GM12878 (cell line): ENCODE results near the gene DMRTC2. TPM values are rescaled to one million over a fixed set of nuclear protein-coding genes. Genes with fewer than 3 reads are reported as not detected.

Experiments
- ATAC-seq: fragments of 200-7000 bp; cut with Tn5 transposase; 3 replicates; pipeline ENCODE4 v1.9.1; 2020; ENCODE audit warnings: mild to moderate bottlenecking, moderate library complexity
- BruUV-seq: library from RNA; stranded (reverse); fragments of 400-500 nt; replicated peaks from 2 replicates; lab custom pipeline; 2021; lab: Mats Ljungman, UMichigan
- CTCF ChIA-PET: fragments of 300-600 bp; sonication (Branson Sonifier 250); formaldehyde crosslinking; extraction: SDS; loops from one replicate; lab custom pipeline; 2021; ENCODE audit warnings: inconsistent platforms; lab: Yijun Ruan, JAX
- POLR2A ChIA-PET: fragments of 350-600 bp; formaldehyde crosslinking; extraction: SDS; loops from one replicate; lab custom pipeline; 2021; ENCODE audit warnings: inconsistent platforms; lab: Charles Lee
- RAD21 ChIA-PET: fragments of 300-600 bp; sonication (Branson Sonifier 250); formaldehyde crosslinking; loops from one replicate; lab custom pipeline; 2023; ENCODE audit warnings: antibody characterized with exemption; ENCODE audit not compliant: unreplicated experiment; lab: Charles Lee
- SMC1A ChIA-PET: fragments of 300-600 bp; sonication (Branson Sonifier 250); formaldehyde crosslinking; loops from one replicate; lab custom pipeline; 2023; ENCODE audit not compliant: unreplicated experiment, uncharacterized antibody; lab: Charles Lee
- DNase-seq: peaks from one replicate; pipeline ENCODE4 v3.0.0-alpha.2; 2011; ENCODE audit warnings: low read depth, low spot score
- FAIRE-seq: peaks from 3 replicates; lab custom pipeline; 2011; peaks lifted over from hg19 to GRCh38; lab: Jason Lieb, UNC
- H2AFZ ChIP-seq: 2 replicates; pipeline ENCODE4 v1.6.0; 2011; ENCODE audit warnings: low read depth, low read length, control low read depth; ENCODE audit not compliant: control insufficient read depth
- H3K27ac ChIP-seq: 2 replicates; pipeline ENCODE4 v1.5.1; 2011; ENCODE audit warnings: control low read depth; ENCODE audit not compliant: control insufficient read depth, insufficient read depth
- H3K27me3 ChIP-seq, 2 experiments: replicated peaks in 1 of 2; 2 replicates each; pipeline versions ENCODE4 v1.6.0 to v1.6.1; 2011; ENCODE audit warnings: low read length in 1 of 2; ENCODE audit not compliant: control insufficient read depth in 2 of 2, insufficient read depth in 2 of 2
- H3K36me3 ChIP-seq, 2 experiments: 2 replicates each; pipeline ENCODE4 v1.5.1; 2011; ENCODE audit warnings: low read length in 1 of 2; ENCODE audit not compliant: control insufficient read depth in 2 of 2, insufficient read depth in 2 of 2
- H3K4me1 ChIP-seq: 2 replicates; pipeline ENCODE4 v1.6.1; 2011; ENCODE audit warnings: mild to moderate bottlenecking, low read length, moderate library complexity, mixed read lengths; ENCODE audit not compliant: control insufficient read depth, insufficient read depth
- H3K4me2 ChIP-seq: 2 replicates; pipeline ENCODE4 v1.6.0; 2011; ENCODE audit warnings: control low read depth; ENCODE audit not compliant: control insufficient read depth, insufficient read depth
- H3K4me3 ChIP-seq: fragments of 200-600 bp; sonication (generic); 2 replicates; pipeline ENCODE4 v1.5.1; 2016
- H3K79me2 ChIP-seq: 2 replicates; pipeline ENCODE4 v1.6.0; 2011; ENCODE audit warnings: low read length; ENCODE audit not compliant: control insufficient read depth, insufficient read depth
- H3K9ac ChIP-seq: 2 replicates; pipeline ENCODE4 v1.8.0; 2011; ENCODE audit warnings: low read length, control low read depth, mixed read lengths; ENCODE audit not compliant: control insufficient read depth, insufficient read depth
- H3K9me3 ChIP-seq: replicated peaks from 3 replicates; pipeline ENCODE4 v1.5.1; 2011; ENCODE audit warnings: mild to moderate bottlenecking, low read length; ENCODE audit not compliant: control insufficient read depth, insufficient read depth
- H4K20me1 ChIP-seq: 2 replicates; pipeline ENCODE4 v1.6.0; 2011; ENCODE audit not compliant: control insufficient read depth, insufficient read depth
- CEBPZ ChIP-seq: fragments of 150-350 bp; IDR thresholded peaks from 2 replicates; pipeline ENCODE4 v1.6.1; 2016; ENCODE audit warnings: low read depth, low read length
- CHD4 ChIP-seq: fragments of 200-600 bp; sonication (generic); IDR thresholded peaks from 2 replicates; pipeline ENCODE4 v1.6.1; 2016; ENCODE audit warnings: mild to moderate bottlenecking
- MTA3 ChIP-seq: IDR thresholded peaks from 2 replicates; pipeline ENCODE4 v1.6.1; 2012; ENCODE audit warnings: low read length, inconsistent platforms, borderline replicate concordance
- NKRF ChIP-seq: fragments of 450-650 bp; conservative IDR thresholded peaks from 2 replicates; pipeline ENCODE4 v1.6.1; 2017; ENCODE audit warnings: mild to moderate bottlenecking, moderate library complexity
- NRF1 ChIP-seq: conservative IDR thresholded peaks from 2 replicates; pipeline ENCODE4 v1.6.1; 2011; ENCODE audit warnings: mild to moderate bottlenecking, low read depth, low read length, improper control_type of control experiment
- POLR2AphosphoS5 ChIP-seq: IDR thresholded peaks from 2 replicates; pipeline ENCODE4 v1.6.1; 2011; ENCODE audit warnings: mild to moderate bottlenecking, low read length, inconsistent platforms
- POU2F2 ChIP-seq: IDR thresholded peaks from 3 replicates; pipeline ENCODE4 v1.6.1; 2011; ENCODE audit warnings: low read depth, mild to moderate bottlenecking, low read length, borderline replicate concordance
- SUPT20H ChIP-seq: IDR thresholded peaks from 2 replicates; pipeline ENCODE4 v1.6.1; 2011; ENCODE audit warnings: low read depth, mild to moderate bottlenecking, low read length, moderate library complexity, borderline replicate concordance; ENCODE audit not compliant: control insufficient read depth
- TARDBP ChIP-seq: IDR thresholded peaks from 2 replicates; pipeline ENCODE4 v1.6.1; 2016; ENCODE audit warnings: borderline replicate concordance
- WGBS: methylation state at CpG from one replicate; pipeline ENCODE4 v1.1.6; 2016; ENCODE audit warnings: low lambda C conversion rate; ENCODE audit not compliant: insufficient replicate concordance, insufficient coverage; ENCODE audit errors: missing lambda C conversion rate; 5-methylcytosine and 5-hydroxymethylcytosine counted together
- in situ Hi-C: fragments of 300-500 bp; cut with MboI; formaldehyde crosslinking; loops from 9 replicates; pipeline ENCODE4 v1.14.3; 2018; ENCODE audit warnings: mixed read lengths
- intact Hi-C: fragments of 100-400 bp; cut with micrococcal nuclease; formaldehyde crosslinking; loops from one replicate; pipeline ENCODE4 v1.14.2; 2022; ENCODE audit not compliant: unreplicated experiment
- polyA plus RNA-seq, 11 experiments: library from polyadenylated mRNA; depleted of rRNA in 4 of 11; unstranded in 6 of 11; stranded (reverse) in 5 of 11; fragments of >200 nt; fragmentation: Nextera tagmentation in 4 of 11; fragmentation: Illumina TruSeq in 1 of 11; extraction: Ambion mirVana in 4 of 11; extraction: Trizol in 1 of 11; gene quantifications; 1 replicate in 1 of 11; 2 replicates in 10 of 11; pipeline versions ENCODE4 v1.2.1 to v1.2.3, GENCODE V29; 2011 to 2016; ENCODE audit warnings: inconsistent platforms in 2 of 11, missing spikeins in 2 of 11, low read depth in 1 of 11
- total RNA-seq, 4 experiments: library from RNA; depleted of rRNA in 3 of 4; stranded (reverse); fragments of >200 nt in 3 of 4; fragmentation: Illumina TruSeq in 1 of 4; extraction: Trizol in 1 of 4; gene quantifications; 2 replicates each; pipeline versions ENCODE4 v1.2.1 to v1.2.3, GENCODE V29; 2013 to 2021

Gene DMRTC2
- total and polyA plus RNA-seq, 10 of the 15 experiments (the other 5 are each of a cell fraction or from before 2014, with no cell fraction given): not detected

- TF ChIP-seq POU2F2: peak; percentile 7; the same call in 1 of the 3 replicates
- TF ChIP-seq POLR2AphosphoS5: no peak
- no peak for TF ChIP-seq NKRF
- no peak for TF ChIP-seq CHD4
- TF ChIP-seq NRF1: no peak
- no peak for TF ChIP-seq TARDBP
- TF ChIP-seq SUPT20H: no peak
- TF ChIP-seq MTA3: peak; percentile 21; the same call in 1 of the 2 replicates
- TF ChIP-seq CEBPZ: no peak
- intact Hi-C loops: no loop called here
- peaks cover 8% of the 10 kb centered on the region for H4K20me1 ChIP-seq
- peak overlapping the region; percentile 5; the same call in 1 of the 2 replicates for H3K4me2 ChIP-seq
- ChIA-PET SMC1A (interaction anchor here (0.7 to 8.2 kb wide), 8 partner anchors 9 to 86 kb away, joined by 3 to 57 read pairs (median 18); partner anchors contain the start of gene RPS19), CTCF (interaction anchor here (0.6 to 9.0 kb wide), 10 partner anchors 8 to 394 kb away, joined by 5 to 136 read pairs (median 26); partner anchors contain the start of genes ARHGEF1, ERFL, RABAC1 and RPS19), RAD21 (interaction anchor here (1.3 to 8.7 kb wide), 11 partner anchors 9 to 86 kb away, joined by 5 to 120 read pairs (median 8); partner anchors contain the start of genes ARHGEF1, RABAC1 and RPS19), POLR2A (interaction anchor here (0.6 to 6.6 kb wide), 5 partner anchors 10 to 72 kb away, joined by 6 to 90 read pairs (median 14); partner anchors contain the start of gene RPS19)
- peaks cover 27% of the 10 kb centered on the region for H3K79me2 ChIP-seq
- H2AFZ ChIP-seq: no peak overlapping the region
- BruUV-seq: no TSS peak
- no peaks in the 10 kb centered on the region for H3K9me3 ChIP-seq
- no peak overlapping the region; the same call in 1 of the 2 replicates for H3K4me3 ChIP-seq
- H3K27me3 ChIP-seq: no peaks in the 10 kb centered on the region
- FAIRE-seq: no peak
- H3K4me1 ChIP-seq: peaks cover 82% of the 10 kb centered on the region
- in situ Hi-C loops: loop anchor here (5.0 kb wide), 1 partner anchor 75 kb away; no protein-coding TSS in a partner anchor
- no peak for DNase-seq
- 72% methylated on average over 12 of the region's 12 CpGs for whole genome bisulfite sequencing
- no peak for ATAC-seq
- peaks cover 21% of the 10 kb centered on the region in 2 experiments for H3K36me3 ChIP-seq
- H3K27ac ChIP-seq: peak overlapping the region; percentile 72
- peak overlapping the region; percentile 45; the same call in 1 of the 2 replicates for H3K9ac ChIP-seq
These were observed 27.5 kb downstream of the DMRTC2 start for GRCh38 chr19:41872384-41872774.
